ENCODE results near the gene SRC.

Gene SRC

GRCh38 chr20:37436527-37437186, 90.7 kb downstream of the SRC start:
- DNase-seq = no peak

GRCh38 chr20:37437676-37438075, 91.7 kb downstream of the SRC start:
- no peak for DNase-seq

- DNase-seq = no peak
Observed at GRCh38 chr20:37438464-37439222, 92.7 kb downstream of the SRC start.

- DNase-seq = no peak
Observed at GRCh38 chr20:37439223-37439933, 93.4 kb downstream of the SRC start.

GRCh38 chr20:37441023-37441422, 95.1 kb downstream of the SRC start:
- DNase-seq = no peak

- no peak for DNase-seq
Observed at GRCh38 chr20:37442547-37442946, 96.6 kb downstream of the SRC start.

GRCh38 chr20:37442986-37443385, 97.0 kb downstream of the SRC start:
- no peak for DNase-seq

- DNase-seq = no peak
Observed at GRCh38 chr20:37443596-37443995, 97.7 kb downstream of the SRC start.

GRCh38 chr20:37445041-37445440, 99.1 kb downstream of the SRC start:
- no peak for DNase-seq

GRCh38 chr20:37446286-37447032, 100.5 kb downstream of the SRC start:
- DNase-seq = no peak

GRCh38 chr20:37447688-37448087, 101.7 kb downstream of the SRC start:
- DNase-seq = no peak

GRCh38 chr20:37449276-37449675, 103.3 kb downstream of the SRC start:
- DNase-seq = no peak

- no peak for DNase-seq
Observed at GRCh38 chr20:37450344-37450743, 104.4 kb downstream of the SRC start.

- no peak for DNase-seq
Observed at GRCh38 chr20:37451616-37452015, 105.7 kb downstream of the SRC start.

- no peak for DNase-seq
Observed at GRCh38 chr20:37452236-37452635, 106.3 kb downstream of the SRC start.

- DNase-seq = no peak
Observed at GRCh38 chr20:37453288-37453687, 107.3 kb downstream of the SRC start.

- no peak for DNase-seq
Observed at GRCh38 chr20:37453836-37454235, 107.9 kb downstream of the SRC start.

GRCh38 chr20:37454636-37455385, 108.9 kb downstream of the SRC start:
- no peak for DNase-seq
